HepG2 (cell line): ENCODE data around the gene INSRR. TPM values are rescaled to one million over a fixed set of nuclear protein-coding genes. Genes with fewer than 3 reads are reported as not detected.

ENCODE experiments used
- AHR ChIP-seq: IDR thresholded peaks from 2 replicates; pipeline ENCODE4 v1.6.1; 2018; ENCODE audit warnings: missing genetic modification reagents, missing compliant biosample characterization
- ATM ChIP-seq: fragments of 450-650 bp; IDR thresholded peaks from 2 replicates; pipeline ENCODE4 v1.7.1; 2017; ENCODE audit warnings: mild to moderate bottlenecking, borderline replicate concordance
- CTCF ChIP-seq: sonication (generic); formaldehyde crosslinking; IDR thresholded peaks from 2 replicates; pipeline ENCODE4 v1.5.0; 2020; ENCODE audit warnings: mild to moderate bottlenecking, missing genetic modification reagents, moderate library complexity
- GLMP ChIP-seq: sonication (generic); formaldehyde crosslinking; IDR thresholded peaks from 2 replicates; pipeline ENCODE4 v1.9.0; 2021; ENCODE audit warnings: missing genetic modification reagents, mild to moderate bottlenecking, borderline replicate concordance
- IRF2 ChIP-seq: IDR thresholded peaks from 2 replicates; pipeline ENCODE4 v1.6.1; 2018; ENCODE audit warnings: missing genetic modification reagents, missing compliant biosample characterization
- NFE2 ChIP-seq: sonication (generic); formaldehyde crosslinking; IDR thresholded peaks from 2 replicates; pipeline ENCODE4 v1.4.0; 2020; ENCODE audit warnings: missing genetic modification reagents
- PLRG1 ChIP-seq: fragments of 450-650 bp; conservative IDR thresholded peaks from 2 replicates; pipeline ENCODE4 v1.6.1; 2016
- SKI ChIP-seq: fragments of 450-650 bp; IDR thresholded peaks from one replicate; pipeline ENCODE4 v1.6.1; 2018; ENCODE audit warnings: mild to moderate bottlenecking; ENCODE audit not compliant: partially characterized antibody
- ZFP62 ChIP-seq: sonication (generic); formaldehyde crosslinking; IDR thresholded peaks from 2 replicates; pipeline ENCODE4 v1.4.0; 2020; ENCODE audit warnings: missing genetic modification reagents
- ZKSCAN5 ChIP-seq: sonication (generic); formaldehyde crosslinking; IDR thresholded peaks from 2 replicates; pipeline ENCODE4 v1.5.1; 2020; ENCODE audit warnings: mild to moderate bottlenecking, missing genetic modification reagents
- ZNF30 ChIP-seq: sonication (generic); formaldehyde crosslinking; IDR thresholded peaks from 2 replicates; pipeline ENCODE4 v1.5.0; 2020; ENCODE audit warnings: mild to moderate bottlenecking, missing genetic modification reagents
- ZNF318 ChIP-seq: sonication (generic); formaldehyde crosslinking; IDR thresholded peaks from 2 replicates; pipeline ENCODE4 v1.4.0; 2020; ENCODE audit warnings: mild to moderate bottlenecking, missing genetic modification reagents
- ZNF562 ChIP-seq: sonication (generic); formaldehyde crosslinking; IDR thresholded peaks from 2 replicates; pipeline ENCODE4 v1.8.0; 2022; ENCODE audit warnings: missing genetic modification reagents, borderline replicate concordance
- polyA plus RNA-seq, 8 experiments: library from polyadenylated mRNA; depleted of rRNA in 3 of 8; stranded (reverse) in 7 of 8; unstranded in 1 of 8; fragments of >200 nt; fragmentation: Illumina TruSeq in 4 of 8; extraction: Trizol in 4 of 8; gene quantifications; 2 replicates each; pipeline versions ENCODE4 v1.2.1 to v1.2.3, GENCODE V29; 2011 to 2016; ENCODE audit warnings: low read depth in 4 of 8, missing spikeins in 1 of 8, mixed read lengths in 1 of 8; ENCODE audit not compliant: insufficient read depth in 1 of 8
- total RNA-seq, 5 experiments: library from RNA; depleted of rRNA; stranded (reverse); fragments of >200 nt; fragmentation: Illumina TruSeq; extraction: Trizol; gene quantifications; 2 replicates each; pipeline ENCODE4 v1.2.3, GENCODE V29; 2016; ENCODE audit warnings: low read depth in 1 of 5
- TF ChIP-seq, protein P1 (sequence below): sonication (generic); formaldehyde crosslinking; conservative IDR thresholded peaks from 2 replicates; pipeline ENCODE4 v1.4.0; 2020; ENCODE audit warnings: missing genetic modification reagents
- TF ChIP-seq, protein P2 (sequence below): sonication (generic); formaldehyde crosslinking; IDR thresholded peaks from 2 replicates; pipeline ENCODE4 v1.4.0; 2020; ENCODE audit warnings: missing genetic modification reagents; ENCODE audit errors: not compliant biosample characterization

Gene INSRR
- total and polyA plus RNA-seq, 2 of the 13 experiments (the other 11 are each of a cell fraction or from before 2014, with no cell fraction given), result not detected

DNA sequence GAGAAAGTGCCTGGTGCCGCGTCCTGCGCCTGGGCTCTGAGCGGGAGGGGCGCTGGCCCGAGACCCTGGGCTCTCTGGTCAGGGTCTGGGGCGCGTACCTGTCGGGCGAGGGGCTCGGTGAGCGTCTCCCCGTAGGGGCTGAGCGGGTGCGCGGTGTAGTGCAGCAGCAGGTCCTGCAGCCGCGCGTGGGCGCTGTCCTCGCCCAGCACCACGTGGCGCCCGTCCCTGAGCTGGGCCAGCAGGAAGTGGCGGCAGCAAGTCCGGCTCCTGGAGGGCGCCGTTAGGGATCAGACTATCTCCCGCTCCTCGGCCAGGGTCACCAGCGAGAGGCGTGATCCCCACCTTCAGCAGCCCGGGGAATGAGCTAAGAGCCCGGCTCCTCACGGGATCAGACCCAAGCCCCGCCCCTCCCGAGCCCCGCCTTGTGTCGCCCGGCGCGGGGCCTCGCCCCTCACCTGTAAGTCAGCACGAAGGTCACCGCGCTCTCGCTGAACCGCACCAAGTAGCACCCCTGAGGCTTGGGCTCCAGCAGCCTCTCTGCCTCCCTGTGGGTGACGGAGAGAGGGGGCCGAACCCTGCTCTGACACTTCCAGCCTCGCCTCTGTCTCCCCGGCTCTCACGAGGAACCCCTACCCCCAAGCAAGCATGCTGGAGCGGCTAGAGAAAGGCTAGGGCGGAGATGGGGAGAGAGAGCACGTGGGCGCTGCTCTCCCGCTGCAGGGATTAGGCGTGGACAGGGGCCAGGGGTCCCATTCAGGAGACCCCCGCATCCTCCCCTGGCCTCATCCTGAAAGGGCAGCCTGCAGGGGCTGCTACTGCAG is 45.0 kb downstream of the INSRR start (continued):
- no peak for TF ChIP-seq ZFP62 (CRISPR knock-in tag)
- TF ChIP-seq, protein P1, sequence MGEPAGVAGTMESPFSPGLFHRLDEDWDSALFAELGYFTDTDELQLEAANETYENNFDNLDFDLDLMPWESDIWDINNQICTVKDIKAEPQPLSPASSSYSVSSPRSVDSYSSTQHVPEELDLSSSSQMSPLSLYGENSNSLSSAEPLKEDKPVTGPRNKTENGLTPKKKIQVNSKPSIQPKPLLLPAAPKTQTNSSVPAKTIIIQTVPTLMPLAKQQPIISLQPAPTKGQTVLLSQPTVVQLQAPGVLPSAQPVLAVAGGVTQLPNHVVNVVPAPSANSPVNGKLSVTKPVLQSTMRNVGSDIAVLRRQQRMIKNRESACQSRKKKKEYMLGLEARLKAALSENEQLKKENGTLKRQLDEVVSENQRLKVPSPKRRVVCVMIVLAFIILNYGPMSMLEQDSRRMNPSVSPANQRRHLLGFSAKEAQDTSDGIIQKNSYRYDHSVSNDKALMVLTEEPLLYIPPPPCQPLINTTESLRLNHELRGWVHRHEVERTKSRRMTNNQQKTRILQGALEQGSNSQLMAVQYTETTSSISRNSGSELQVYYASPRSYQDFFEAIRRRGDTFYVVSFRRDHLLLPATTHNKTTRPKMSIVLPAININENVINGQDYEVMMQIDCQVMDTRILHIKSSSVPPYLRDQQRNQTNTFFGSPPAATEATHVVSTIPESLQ, result no peak
- peak; percentile 83 for TF ChIP-seq CTCF (CRISPR knock-in tag)
- TF ChIP-seq, protein P2, sequence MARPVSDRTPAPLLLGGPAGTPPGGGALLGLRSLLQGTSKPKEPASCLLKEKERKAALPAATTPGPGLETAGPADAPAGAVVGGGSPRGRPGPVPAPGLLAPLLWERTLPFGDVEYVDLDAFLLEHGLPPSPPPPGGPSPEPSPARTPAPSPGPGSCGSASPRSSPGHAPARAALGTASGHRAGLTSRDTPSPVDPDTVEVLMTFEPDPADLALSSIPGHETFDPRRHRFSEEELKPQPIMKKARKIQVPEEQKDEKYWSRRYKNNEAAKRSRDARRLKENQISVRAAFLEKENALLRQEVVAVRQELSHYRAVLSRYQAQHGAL (CRISPR knock-in tag), result no peak
- TF ChIP-seq ZNF318, result peak; percentile 92
- peak; percentile 88 for TF ChIP-seq AHR (CRISPR knock-in tag)
- no peak for TF ChIP-seq ATM
- peak; percentile 64; the same call in 1 of the 2 replicates for TF ChIP-seq IRF2 (CRISPR knock-in tag)
- TF ChIP-seq ZKSCAN5, result peak; percentile 24; the same call in 1 of the 2 replicates
- TF ChIP-seq NFE2, result no peak
- TF ChIP-seq SKI, result no peak
- TF ChIP-seq ZNF562 (CRISPR knock-in tag), result no peak
- TF ChIP-seq ZNF30 (CRISPR knock-in tag), result peak; percentile 20; the same call in 1 of the 2 replicates
- TF ChIP-seq GLMP, result no peak
- no peak for TF ChIP-seq PLRG1
